HepG2 (cell line): ENCODE measurements around the gene TBX10. TPM values are rescaled to one million over a fixed set of nuclear protein-coding genes. Genes with fewer than 3 reads are reported as not detected.

Source experiments
- ATAC-seq: fragments of 200-7000 bp; cut with Tn5 transposase; 3 replicates; pipeline ENCODE4 v1.9.1; 2020; ENCODE audit warnings: mild to moderate bottlenecking, moderate library complexity
- BruUV-seq: library from RNA; stranded (reverse); fragments of 400-500 nt; replicated peaks from 2 replicates; lab custom pipeline; 2021; lab: Mats Ljungman, UMichigan
- CTCF ChIA-PET: fragments of 300-600 bp; formaldehyde crosslinking; extraction: SDS; loops from one replicate; lab custom pipeline; 2021; ENCODE audit warnings: low total read pairs, inconsistent platforms, low intra/inter-chr PET ratio; lab: Yijun Ruan, JAX
- POLR2A ChIA-PET: fragments of 350-600 bp; sonication (Branson Sonifier 250); formaldehyde crosslinking; loops from one replicate; lab custom pipeline; 2020; ENCODE audit warnings: antibody characterized with exemption, inconsistent platforms; lab: Yijun Ruan, JAX
- DNase-seq: peaks from one replicate; pipeline ENCODE4 v3.0.0-alpha.2; 2015; ENCODE audit warnings: low spot score
- FAIRE-seq: peaks from 3 replicates; lab custom pipeline; 2011; peaks lifted over from hg19 to GRCh38; lab: Jason Lieb, UNC
- H2AFZ ChIP-seq: one replicate; pipeline ENCODE4 v1.6.1; 2011; ENCODE audit warnings: low read length, inconsistent platforms
- H3K27ac ChIP-seq: fragments of 300-600 bp; 3 replicates; pipeline ENCODE4 v1.8.0; 2011; ENCODE audit warnings: mixed run types, mild to moderate bottlenecking, mixed read lengths, low read length, inconsistent platforms; ENCODE audit not compliant: insufficient read depth; ENCODE audit errors: extremely low read length
- H3K27me3 ChIP-seq, 2 experiments: fragments of 200-600 bp in 1 of 2; 2 replicates in 1 of 2; 3 replicates in 1 of 2; pipeline versions ENCODE4 v1.6.0 to v1.8.0; 2011; ENCODE audit warnings: low read length in 2 of 2, mild to moderate bottlenecking in 2 of 2, moderate library complexity in 2 of 2, inconsistent platforms in 1 of 2; ENCODE audit not compliant: insufficient read depth in 2 of 2, control insufficient read depth in 1 of 2
- H3K36me3 ChIP-seq, 2 experiments: fragments of 200-600 bp in 1 of 2; replicated peaks in 1 of 2; 2 replicates in 1 of 2; 3 replicates in 1 of 2; pipeline versions ENCODE4 v1.5.1 to v1.8.0; 2011; ENCODE audit warnings: low read length in 2 of 2, inconsistent platforms in 1 of 2; ENCODE audit not compliant: insufficient read depth in 2 of 2, control insufficient read depth in 1 of 2
- H3K4me1 ChIP-seq: 2 replicates; pipeline ENCODE4 v1.5.1; 2012; ENCODE audit warnings: low read length, inconsistent platforms; ENCODE audit not compliant: insufficient read depth
- H3K4me2 ChIP-seq: 2 replicates; pipeline ENCODE4 v1.6.0; 2011; ENCODE audit warnings: low read depth, low read length, inconsistent platforms
- H3K4me3 ChIP-seq, 3 experiments: fragments of 200-600 bp in 1 of 3; sonication (generic), shearing (Covaris generic) in 1 of 3; replicated peaks in 1 of 3; 2 replicates each; pipeline ENCODE4 v1.5.1; 2011 to 2016; ENCODE audit warnings: low read length in 3 of 3, inconsistent platforms in 2 of 3, low read depth in 2 of 3, mild to moderate bottlenecking in 2 of 3, control low read depth in 1 of 3, mixed read lengths in 1 of 3; ENCODE audit not compliant: insufficient read depth in 1 of 3
- H3K79me2 ChIP-seq: one replicate; pipeline ENCODE4 v1.6.1; 2011; ENCODE audit warnings: low read length, inconsistent platforms; ENCODE audit not compliant: insufficient read depth
- H3K9ac ChIP-seq: 2 replicates; pipeline ENCODE4 v1.6.0; 2011; ENCODE audit warnings: mild to moderate bottlenecking, low read depth, low read length, inconsistent platforms; ENCODE audit not compliant: insufficient read depth
- H3K9me3 ChIP-seq: 2 replicates; pipeline ENCODE4 v1.5.1; 2012; ENCODE audit warnings: mild to moderate bottlenecking, low read length
- H4K20me1 ChIP-seq: 2 replicates; pipeline ENCODE4 v1.6.0; 2011; ENCODE audit warnings: inconsistent platforms, mild to moderate bottlenecking, low read length, moderate library complexity; ENCODE audit not compliant: insufficient read depth
- ATF7 ChIP-seq, 2 experiments: fragments of 450-650 bp in 1 of 2; sonication (generic) in 1 of 2; formaldehyde crosslinking in 1 of 2; IDR thresholded peaks; 2 replicates each; pipeline versions ENCODE4 v1.4.0 to v1.6.1; 2016 to 2020; ENCODE audit warnings: antibody characterized with exemption in 1 of 2, mild to moderate bottlenecking in 1 of 2, missing genetic modification reagents in 1 of 2
- FOXO1 ChIP-seq: sonication (generic); formaldehyde crosslinking; IDR thresholded peaks from 2 replicates; pipeline ENCODE4 v1.4.0; 2020; ENCODE audit warnings: missing genetic modification reagents
- HNF1B ChIP-seq: sonication (generic); formaldehyde crosslinking; IDR thresholded peaks from 2 replicates; pipeline ENCODE4 v1.5.1; 2020; ENCODE audit warnings: mild to moderate bottlenecking, moderate library complexity, missing genetic modification reagents
- KMT2B ChIP-seq: IDR thresholded peaks from 2 replicates; pipeline ENCODE4 v1.6.1; 2016; ENCODE audit warnings: missing genetic modification reagents, missing compliant biosample characterization
- NFRKB ChIP-seq: fragments of 450-650 bp; IDR thresholded peaks from 2 replicates; pipeline ENCODE4 v1.6.1; 2017
- NR2F6 ChIP-seq, 2 experiments: IDR thresholded peaks; 2 replicates each; pipeline ENCODE4 v1.6.1; 2016; ENCODE audit warnings: antibody characterized with exemption in 1 of 2, mild to moderate bottlenecking in 1 of 2
- PAX8 ChIP-seq: sonication (generic); formaldehyde crosslinking; IDR thresholded peaks from 2 replicates; pipeline ENCODE4 v1.8.0; 2022; ENCODE audit warnings: mild to moderate bottlenecking, missing genetic modification reagents, borderline replicate concordance
- SIN3B ChIP-seq: fragments of 150-350 bp; IDR thresholded peaks from 2 replicates; pipeline ENCODE4 v1.6.1; 2014; ENCODE audit warnings: low read length
- ZNF24 ChIP-seq: fragments of 450-650 bp; IDR thresholded peaks from 2 replicates; pipeline ENCODE4 v1.6.1; 2017; ENCODE audit warnings: antibody characterized with exemption, mild to moderate bottlenecking
- ZNF878 ChIP-seq: sonication (generic); formaldehyde crosslinking; IDR thresholded peaks from 2 replicates; pipeline ENCODE4 v1.8.1; 2023; ENCODE audit warnings: mild to moderate bottlenecking, missing genetic modification reagents, moderate library complexity
- ZNF883 ChIP-seq: sonication (generic); formaldehyde crosslinking; IDR thresholded peaks from 2 replicates; pipeline ENCODE4 v1.5.1; 2020; ENCODE audit warnings: mild to moderate bottlenecking, missing genetic modification reagents; ENCODE audit errors: not compliant biosample characterization
- ZZZ3 ChIP-seq: sonication (generic); formaldehyde crosslinking; IDR thresholded peaks from 2 replicates; pipeline ENCODE4 v1.4.0; 2020; ENCODE audit warnings: missing genetic modification reagents, mild to moderate bottlenecking, borderline replicate concordance
- WGBS: methylation state at CpG from one replicate; pipeline ENCODE4 v1.1.6; 2017; ENCODE audit warnings: low lambda C conversion rate; 5-methylcytosine and 5-hydroxymethylcytosine counted together
- in situ Hi-C: cut with HindIII; loops from 2 replicates; pipeline ENCODE4 v1.10.0; 2017; ENCODE audit warnings: low pct_unique_long_range_greater_than_20kb; ENCODE audit not compliant: extremely low pct_ligation_motif_present
- intact Hi-C: fragments of 100-400 bp; cut with micrococcal nuclease; formaldehyde crosslinking; loops from one replicate; pipeline ENCODE4 v1.10.0; 2022; ENCODE audit not compliant: unreplicated experiment
- polyA plus RNA-seq, 8 experiments: library from polyadenylated mRNA; depleted of rRNA in 3 of 8; stranded (reverse) in 7 of 8; unstranded in 1 of 8; fragments of >200 nt; fragmentation: Illumina TruSeq in 4 of 8; extraction: Trizol in 4 of 8; gene quantifications; 2 replicates each; pipeline versions ENCODE4 v1.2.1 to v1.2.3, GENCODE V29; 2011 to 2016; ENCODE audit warnings: low read depth in 4 of 8, missing spikeins in 1 of 8, mixed read lengths in 1 of 8; ENCODE audit not compliant: insufficient read depth in 1 of 8
- total RNA-seq, 5 experiments: library from RNA; depleted of rRNA; stranded (reverse); fragments of >200 nt; fragmentation: Illumina TruSeq; extraction: Trizol; gene quantifications; 2 replicates each; pipeline ENCODE4 v1.2.3, GENCODE V29; 2016; ENCODE audit warnings: low read depth in 1 of 5

The TBX10 gene
- total and polyA plus RNA-seq, 2 of the 13 experiments (the other 11 are each of a cell fraction or from before 2014, with no cell fraction given): 0.27 to 1.7 TPM

GRCh38 chr11:67609316-67609715 is 30.2 kb downstream of the TBX10 start:
- in situ Hi-C loops (no loop called here), intact Hi-C loops (no loop called here)
- Histone ChIP-seq H3K36me3 (peaks cover 13 to 33% of the 10 kb centered on the region in 2 experiments; a peak in 4 of 5 replicates), H3K9me3 (no peaks in the 10 kb centered on the region), H3K27me3 (peaks cover 0 to 10% of the 10 kb centered on the region in 2 experiments; a peak in 1 of 5 replicates), H3K4me1 (peaks cover 24% of the 10 kb centered on the region), H3K9ac (no peak overlapping the region), H2AFZ (no peak overlapping the region), H4K20me1 (no peaks in the 10 kb centered on the region), H3K79me2 (peaks cover 8% of the 10 kb centered on the region), H3K4me3 (no peak overlapping the region), H3K4me2 (no peak overlapping the region), H3K27ac (no peak overlapping the region)
- ATAC-seq: no peak
- no peak for TF ChIP-seq KMT2B (CRISPR knock-in tag)
- TF ChIP-seq HNF1B (CRISPR knock-in tag): no peak
- 98% methylated on average over 9 of the region's 10 CpGs for WGBS
- ChIA-PET POLR2A (no interaction called here), CTCF (no interaction called here)
- BruUV-seq: no TSS peak
- no peak for FAIRE-seq
- DNase-seq: no peak

DNA sequence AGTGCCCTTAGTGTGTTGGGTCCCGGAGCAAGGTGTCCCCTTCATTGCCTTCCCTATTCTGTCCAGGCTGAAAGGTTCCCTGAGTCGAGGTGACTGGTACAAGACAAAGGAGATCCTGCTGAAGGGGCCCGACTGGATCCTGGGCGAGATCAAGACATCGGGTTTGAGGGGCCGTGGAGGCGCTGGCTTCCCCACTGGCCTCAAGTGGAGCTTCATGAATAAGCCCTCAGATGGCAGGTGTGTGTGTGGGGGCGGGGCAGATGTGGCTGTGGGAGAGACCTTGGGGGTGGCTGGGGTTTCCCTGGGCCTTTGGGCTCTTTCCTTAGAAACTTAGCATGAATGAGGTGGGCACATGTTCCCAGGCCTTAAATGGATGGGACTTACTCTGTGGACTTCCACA is 31.1 kb downstream of the TBX10 start:
- H4K20me1 ChIP-seq: no peaks in the 10 kb centered on the region
- FAIRE-seq: no peak
- in situ Hi-C loops: no loop called here
- H3K9me3 ChIP-seq: no peaks in the 10 kb centered on the region
- H3K36me3 ChIP-seq: peaks cover 13 to 33% of the 10 kb centered on the region in 2 experiments; a peak in 4 of 5 replicates
- peaks cover 21% of the 10 kb centered on the region for H3K4me1 ChIP-seq
- H3K79me2 ChIP-seq: peaks cover 8% of the 10 kb centered on the region
- ChIA-PET POLR2A (interaction anchor here (1.5 kb wide), 1 partner anchor 21 kb away, joined by 7 read pairs; the partner anchor contains the start of gene NUDT8), CTCF (no interaction called here)
- H3K4me3 ChIP-seq: no peak overlapping the region
- 96% methylated on average over 8 of the region's 8 CpGs for WGBS
- H3K27me3 ChIP-seq: peaks cover 0 to 10% of the 10 kb centered on the region in 2 experiments; a peak in 1 of 5 replicates
- TF ChIP-seq NFRKB: no peak
- no peak for TF ChIP-seq ZNF24
- TF ChIP-seq NR2F6 (IDR thresholded peaks at IDR 0.05): no peak
- TF ChIP-seq NR2F6 (CRISPR knock-in tag; IDR thresholded peaks at IDR 0.05): no peak
- no peak for TF ChIP-seq ATF7 (IDR thresholded peaks at IDR 0.05)
- TF ChIP-seq ATF7 (CRISPR knock-in tag; IDR thresholded peaks at IDR 0.05): no peak
- TF ChIP-seq PAX8 (CRISPR knock-in tag): no peak
- TF ChIP-seq FOXO1: no peak
- no peak for TF ChIP-seq SIN3B
- TF ChIP-seq ZZZ3 (CRISPR knock-in tag): no peak
- no peak for TF ChIP-seq ZNF878
- no peak for TF ChIP-seq ZNF883 (CRISPR knock-in tag)
- no peak for TF ChIP-seq KMT2B (CRISPR knock-in tag)
- TF ChIP-seq, all 625 proteins: peak for 0
- no peak for DNase-seq
- Histone ChIP-seq H3K4me2 (no peak overlapping the region), H2AFZ (no peak overlapping the region), H3K9ac (no peak overlapping the region), H3K27ac (no peak overlapping the region)
- intact Hi-C loops: no loop called here
- BruUV-seq: no TSS peak
- ATAC-seq: no peak
